Right lung (tissue), 5 donors: Measurements from ENCODE around the gene PLEKHA6. TPM values are rescaled to one million over a fixed set of nuclear protein-coding genes. Genes with fewer than 3 reads are reported as not detected.

Experiments
- DNase-seq, 2 donors: peaks; one replicate each; pipeline ENCODE4 v3.0.0-alpha.2; 2013
- polyA plus RNA-seq, 5 donors: library from polyadenylated mRNA; unstranded; fragments of 120-200 nt; gene quantifications; one replicate each; pipeline versions ENCODE4 v1.2.1 to v1.2.3, GENCODE V29; 2013; ENCODE audit warnings: inconsistent platforms in 1 of 5, low replicate concordance in 1 of 5; ENCODE audit not compliant: insufficient read length in 5 of 5, insufficient read depth in 1 of 5

The PLEKHA6 gene
- polyA plus RNA-seq, 5 donors, result 13.9 to 20.4 (median 16.4) TPM

- peak; percentile 50 to 55 for DNase-seq
Observed at GRCh38 chr1:204213668-204214662, 145.8 kb downstream of the PLEKHA6 start, which contains the start of gene GOLT1A. Gene GOLT1A, minus strand, starts transcription at chr1:204213988. Its CDS starts 82 bp downstream, at chr1:204213906.

GRCh38 chr1:204212715-204213114 is 147.0 kb downstream of the PLEKHA6 start:
- no peak for DNase-seq

- DNase-seq, result no peak
Observed at GRCh38 chr1:204211046-204211445, 148.7 kb downstream of the PLEKHA6 start.

- no peak for DNase-seq
Observed at GRCh38 chr1:204207136-204207616, 152.6 kb downstream of the PLEKHA6 start.

GRCh38 chr1:204206121-204206520 is 153.6 kb downstream of the PLEKHA6 start:
- DNase-seq, result no peak

GRCh38 chr1:204205486-204205885 is 154.2 kb downstream of the PLEKHA6 start:
- DNase-seq, result no peak

- DNase-seq, result no peak
Observed at GRCh38 chr1:204204944-204205343, 154.8 kb downstream of the PLEKHA6 start.

- no peak for DNase-seq
Observed at GRCh38 chr1:204203206-204203767, 156.4 kb downstream of the PLEKHA6 start.

GRCh38 chr1:204202481-204202880 is 157.2 kb downstream of the PLEKHA6 start:
- DNase-seq, result no peak

GRCh38 chr1:204201348-204202040 is 158.2 kb downstream of the PLEKHA6 start:
- DNase-seq, result no peak

- no peak for DNase-seq
Observed at GRCh38 chr1:204199579-204199978, 160.2 kb downstream of the PLEKHA6 start.

- DNase-seq, result no peak
Observed at GRCh38 chr1:204198348-204199340, 161.1 kb downstream of the PLEKHA6 start.

GRCh38 chr1:204197068-204197467 is 162.7 kb downstream of the PLEKHA6 start:
- DNase-seq, result no peak

GRCh38 chr1:204196068-204196795 is 163.5 kb downstream of the PLEKHA6 start, which contains the start of gene KISS1:
Gene KISS1, minus strand, starts transcription at chr1:204196491. Its CDS starts 3,615 bp downstream, at chr1:204192876.
- DNase-seq, result no peak

GRCh38 chr1:204194771-204195170 is 165.0 kb downstream of the PLEKHA6 start:
- DNase-seq, result no peak

- DNase-seq, result no peak
Observed at GRCh38 chr1:204194080-204194479, 165.6 kb downstream of the PLEKHA6 start.

- DNase-seq, result no peak
Observed at GRCh38 chr1:204192589-204193352, 167.0 kb downstream of the PLEKHA6 start.

GRCh38 chr1:204192046-204192445 is 167.7 kb downstream of the PLEKHA6 start:
- no peak for DNase-seq

GRCh38 chr1:204191456-204191855 is 168.3 kb downstream of the PLEKHA6 start:
- DNase-seq, result no peak
